GM12801 (cell line): Measurements from ENCODE around the gene C1orf35.

Experiments
- CTCF ChIP-seq: IDR thresholded peaks from one replicate; pipeline ENCODE4 v1.5.1; 2011; ENCODE audit warnings: control low read depth; ENCODE audit not compliant: insufficient read length; ENCODE audit errors: extremely low read depth

Gene C1orf35

GRCh38 chr1:228072658-228073043 lies 30.5 kb downstream of the C1orf35 start:
- no peak for TF ChIP-seq CTCF

- TF ChIP-seq CTCF = no peak
Observed at GRCh38 chr1:228071839-228072657, 31.1 kb downstream of the C1orf35 start.

GRCh38 chr1:228070851-228071250 lies 32.3 kb downstream of the C1orf35 start:
- no peak for TF ChIP-seq CTCF

GRCh38 chr1:228070173-228070572 lies 33.0 kb downstream of the C1orf35 start:
- TF ChIP-seq CTCF = no peak

- TF ChIP-seq CTCF = no peak
Observed at GRCh38 chr1:228068359-228068758, 34.8 kb downstream of the C1orf35 start.

- no peak for TF ChIP-seq CTCF
Observed at GRCh38 chr1:228066891-228067654, 36.1 kb downstream of the C1orf35 start.

- TF ChIP-seq CTCF = no peak
Observed at GRCh38 chr1:228066416-228066815, 36.7 kb downstream of the C1orf35 start.
